GF-D8 (cell line): Measurements from ENCODE around the gene LRRC47.

Source experiments
- DNase-seq: peaks from one replicate; lab custom pipeline; 2025; lab: John Stamatoyannopoulos, UW

The LRRC47 gene

GRCh38 chr1:3732434-3733093 is 63.7 kb downstream of the LRRC47 start:
- no peak for DNase-seq

GRCh38 chr1:3731583-3732433 is 64.5 kb downstream of the LRRC47 start:
- DNase-seq, result no peak

- DNase-seq, result no peak
These were observed 65.6 kb downstream of the LRRC47 start for GRCh38 chr1:3730543-3731247.

GRCh38 chr1:3729594-3730542 is 66.4 kb downstream of the LRRC47 start:
- DNase-seq, result no peak
